Measurements from ENCODE around the gene STX16. TPM values are rescaled to one million over a fixed set of nuclear protein-coding genes. Genes with fewer than 3 reads are reported as not detected.
"Not testable (repeated sequence)": the region's sequence is repeated elsewhere in the genome, so short reads cannot be mapped to it uniquely, and the experiment has no call there.

Gene STX16
- total RNA-seq, 2 experiments from 2014 or later, result 108 to 109 TPM

DNA sequence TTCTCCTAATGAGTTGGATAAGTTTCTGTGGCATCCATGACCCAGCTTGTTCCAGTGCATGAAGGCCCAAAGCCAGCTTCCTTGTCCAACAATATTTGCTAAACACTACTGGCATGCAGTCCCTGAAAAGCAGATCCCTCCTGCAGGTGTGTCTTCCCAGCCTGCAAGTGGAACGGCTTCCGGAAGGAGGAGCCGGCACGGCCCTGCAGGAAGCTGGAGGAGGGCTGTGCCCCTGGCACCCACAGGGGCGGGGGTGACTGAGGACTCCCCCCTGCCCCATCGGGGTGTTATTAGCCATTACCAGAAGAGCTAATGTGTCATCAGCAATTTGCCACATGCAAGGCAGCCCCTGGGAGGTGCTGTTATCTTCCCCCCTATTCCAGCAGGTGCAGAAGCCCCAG is 68.9 kb downstream of the STX16 start:
- ChIA-PET CTCF (no interaction called here), POLR2A (no interaction called here)
- DNase-seq, result no peak
- Mint-ChIP-seq H3K4me1 (ENCODE audit: low read depth) (no peaks in the 10 kb centered on the region), H3K27ac (no peak overlapping the region), H3K36me3 (ENCODE audit: low read depth) (no peaks in the 10 kb centered on the region), H3K4me3 (no peak overlapping the region), H3K27me3 (peaks cover 33% of the 10 kb centered on the region), H3K9me3 (no peaks in the 10 kb centered on the region)
- TF ChIP-seq, protein P1, sequence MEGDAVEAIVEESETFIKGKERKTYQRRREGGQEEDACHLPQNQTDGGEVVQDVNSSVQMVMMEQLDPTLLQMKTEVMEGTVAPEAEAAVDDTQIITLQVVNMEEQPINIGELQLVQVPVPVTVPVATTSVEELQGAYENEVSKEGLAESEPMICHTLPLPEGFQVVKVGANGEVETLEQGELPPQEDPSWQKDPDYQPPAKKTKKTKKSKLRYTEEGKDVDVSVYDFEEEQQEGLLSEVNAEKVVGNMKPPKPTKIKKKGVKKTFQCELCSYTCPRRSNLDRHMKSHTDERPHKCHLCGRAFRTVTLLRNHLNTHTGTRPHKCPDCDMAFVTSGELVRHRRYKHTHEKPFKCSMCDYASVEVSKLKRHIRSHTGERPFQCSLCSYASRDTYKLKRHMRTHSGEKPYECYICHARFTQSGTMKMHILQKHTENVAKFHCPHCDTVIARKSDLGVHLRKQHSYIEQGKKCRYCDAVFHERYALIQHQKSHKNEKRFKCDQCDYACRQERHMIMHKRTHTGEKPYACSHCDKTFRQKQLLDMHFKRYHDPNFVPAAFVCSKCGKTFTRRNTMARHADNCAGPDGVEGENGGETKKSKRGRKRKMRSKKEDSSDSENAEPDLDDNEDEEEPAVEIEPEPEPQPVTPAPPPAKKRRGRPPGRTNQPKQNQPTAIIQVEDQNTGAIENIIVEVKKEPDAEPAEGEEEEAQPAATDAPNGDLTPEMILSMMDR (IDR thresholded peaks at IDR 0.05), result no peak
- intact Hi-C loops (cut with micrococcal nuclease), result no loop called here
- ATAC-seq, result no peak

- no peak overlapping the region for H3K4me3 Mint-ChIP-seq
- ATAC-seq (no peak), DNase-seq (no peak)
- ChIA-PET CTCF (no interaction called here), POLR2A (no interaction called here)
- H3K27ac Mint-ChIP-seq, result no peak overlapping the region
- no peaks in the 10 kb centered on the region for H3K9me3 Mint-ChIP-seq
- TF ChIP-seq, protein P1 (IDR thresholded peaks at IDR 0.05), result no peak
- intact Hi-C loops (cut with micrococcal nuclease), result no loop called here
- H3K36me3 Mint-ChIP-seq (ENCODE audit: low read depth), result no peaks in the 10 kb centered on the region
- peaks cover 33% of the 10 kb centered on the region for H3K27me3 Mint-ChIP-seq
- no peaks in the 10 kb centered on the region for H3K4me1 Mint-ChIP-seq (ENCODE audit: low read depth)
Measured at GRCh38 chr20:58720890-58721289, 69.8 kb downstream of the STX16 start.

GRCh38 chr20:58721951-58722778 is 71.1 kb downstream of the STX16 start:
- Mint-ChIP-seq H3K4me1 (ENCODE audit: low read depth) (no peaks in the 10 kb centered on the region), H3K4me3 (no peak overlapping the region), H3K27ac (no peak overlapping the region), H3K27me3 (peaks cover 36% of the 10 kb centered on the region), H3K36me3 (ENCODE audit: low read depth) (no peaks in the 10 kb centered on the region), H3K9me3 (peaks cover 1% of the 10 kb centered on the region)
- TF ChIP-seq, protein P1 (IDR thresholded peaks at IDR 0.05), result no peak
- CTCF ChIA-PET, result no interaction called here
- ATAC-seq, result no peak
- POLR2A ChIA-PET, result no interaction called here
- intact Hi-C loops (cut with micrococcal nuclease), result no loop called here
- no peak for DNase-seq

DNA sequence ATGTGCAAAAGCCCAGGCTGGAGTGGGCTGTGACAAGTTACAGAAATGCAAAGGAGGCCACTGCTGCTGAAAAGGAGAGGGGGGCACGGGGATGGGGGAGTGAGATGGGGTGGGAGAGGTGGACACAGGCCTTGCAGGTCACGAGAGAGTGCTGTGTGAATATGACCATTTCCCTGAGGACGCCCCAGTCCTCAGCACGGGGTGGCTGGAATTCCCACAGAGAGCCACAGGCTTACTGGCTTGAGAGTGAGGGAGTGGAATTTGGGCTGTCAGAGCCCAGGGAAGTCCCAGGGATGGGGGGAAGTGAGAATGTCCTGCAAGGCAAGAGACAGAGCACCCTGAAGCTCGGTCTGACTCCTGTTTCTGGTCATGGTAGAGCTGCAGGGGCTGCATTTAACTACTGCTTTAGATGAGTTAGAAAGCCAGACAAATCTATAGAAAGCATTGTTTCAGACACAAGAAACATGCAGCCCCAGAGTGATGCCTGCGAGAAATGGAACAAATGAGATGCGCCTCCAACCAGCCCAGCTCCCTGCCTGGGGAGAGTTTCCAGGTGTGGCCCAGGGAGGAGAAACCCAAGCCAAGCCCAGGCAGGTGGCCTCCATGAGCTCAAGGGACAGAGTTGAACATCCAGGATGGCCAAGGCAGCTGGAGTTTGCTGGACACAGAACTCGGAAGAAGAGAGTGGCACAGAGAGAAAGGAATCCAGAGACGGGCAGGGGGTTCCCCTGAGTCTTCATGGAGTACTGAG is 72.0 kb downstream of the STX16 start:
- DNase-seq, result no peak
- peaks cover 1% of the 10 kb centered on the region for H3K9me3 Mint-ChIP-seq
- no peak for ATAC-seq
- H3K36me3 Mint-ChIP-seq (ENCODE audit: low read depth), result no peaks in the 10 kb centered on the region
- peaks cover 36% of the 10 kb centered on the region for H3K27me3 Mint-ChIP-seq
- ChIA-PET CTCF (no interaction called here), POLR2A (no interaction called here)
- intact Hi-C loops (cut with micrococcal nuclease), result no loop called here
- TF ChIP-seq, protein P1 (IDR thresholded peaks at IDR 0.05), result no peak
- no peaks in the 10 kb centered on the region for H3K4me1 Mint-ChIP-seq (ENCODE audit: low read depth)
- H3K27ac Mint-ChIP-seq, result no peak overlapping the region
- no peak overlapping the region for H3K4me3 Mint-ChIP-seq

- no peak for DNase-seq
- CTCF ChIA-PET, result no interaction called here
- no peak overlapping the region for H3K27ac Mint-ChIP-seq
- no peak overlapping the region for H3K4me3 Mint-ChIP-seq
- no peaks in the 10 kb centered on the region for H3K4me1 Mint-ChIP-seq (ENCODE audit: low read depth)
- ATAC-seq, result no peak
- peaks cover 38% of the 10 kb centered on the region for H3K27me3 Mint-ChIP-seq
- H3K36me3 Mint-ChIP-seq (ENCODE audit: low read depth), result no peaks in the 10 kb centered on the region
- POLR2A ChIA-PET, result no interaction called here
- TF ChIP-seq, protein P1 (IDR thresholded peaks at IDR 0.05), result no peak
- intact Hi-C loops (cut with micrococcal nuclease), result no loop called here
- peaks cover 1% of the 10 kb centered on the region for H3K9me3 Mint-ChIP-seq
Measured at GRCh38 chr20:58723628-58723984, 72.5 kb downstream of the STX16 start.

- CTCF ChIA-PET, result not testable (repeated sequence)
- H3K27me3 Mint-ChIP-seq, result peaks cover 39% of the 10 kb centered on the region
Measured at GRCh38 chr20:58726156-58726555, 75.1 kb downstream of the STX16 start.

More at GRCh38 chr20:58726156-58726555, 75.1 kb downstream of the STX16 start:
- H3K4me3 Mint-ChIP-seq; POLR2A ChIA-PET; H3K27ac Mint-ChIP-seq; DNase-seq; H3K4me1 Mint-ChIP-seq (ENCODE audit: low read depth); H3K36me3 Mint-ChIP-seq (ENCODE audit: low read depth); intact Hi-C loops (cut with micrococcal nuclease); ATAC-seq; H3K9me3 Mint-ChIP-seq: not testable (repeated sequence)

Data from activated CD8-positive, alpha-beta T cell treated with anti-CD3 and anti-CD28 coated beads for 36 hours (primary cell).